ENCODE measurements around the gene SNX9.

- TF ChIP-seq CTCF (IDR thresholded peaks at IDR 0.05) (no peak), POLR2A (IDR thresholded peaks at IDR 0.05) (no peak)
Measured at GRCh38 chr6:157773248-157773773, 49.7 kb upstream of the SNX9 start.
